GM18870 (cell line): ENCODE data around the gene MARCKS.

ENCODE experiments used
- ATAC-seq: cut with Tn5 transposase; IDR thresholded peaks from one replicate; pipeline ENCODE4 v1.9.1; 2021; ENCODE audit warnings: moderate library complexity; ENCODE audit not compliant: unreplicated experiment

Gene MARCKS

GRCh38 chr6:113848811-113849210, 8.3 kb upstream of the MARCKS start:
- no peak for ATAC-seq

DNA sequence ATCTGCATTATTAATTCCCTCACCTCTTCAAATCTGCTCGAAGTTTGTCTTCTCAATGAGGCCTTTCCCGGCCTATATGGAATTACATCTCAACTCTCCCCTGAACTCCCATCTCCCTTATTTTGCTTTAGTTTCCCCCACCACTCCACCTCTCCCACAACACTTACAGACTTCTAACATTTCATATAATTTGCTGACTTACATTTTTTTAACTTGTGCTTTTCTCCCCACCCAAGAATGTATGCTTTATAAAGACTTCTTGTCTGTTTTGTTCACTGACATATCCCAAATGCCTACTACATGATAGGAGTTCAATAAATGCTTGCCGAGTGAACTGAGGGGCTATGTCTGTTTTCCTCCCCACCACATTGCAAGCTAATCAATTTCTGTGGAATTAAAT, 3.9 kb upstream of the MARCKS start:
- no peak for ATAC-seq

DNA sequence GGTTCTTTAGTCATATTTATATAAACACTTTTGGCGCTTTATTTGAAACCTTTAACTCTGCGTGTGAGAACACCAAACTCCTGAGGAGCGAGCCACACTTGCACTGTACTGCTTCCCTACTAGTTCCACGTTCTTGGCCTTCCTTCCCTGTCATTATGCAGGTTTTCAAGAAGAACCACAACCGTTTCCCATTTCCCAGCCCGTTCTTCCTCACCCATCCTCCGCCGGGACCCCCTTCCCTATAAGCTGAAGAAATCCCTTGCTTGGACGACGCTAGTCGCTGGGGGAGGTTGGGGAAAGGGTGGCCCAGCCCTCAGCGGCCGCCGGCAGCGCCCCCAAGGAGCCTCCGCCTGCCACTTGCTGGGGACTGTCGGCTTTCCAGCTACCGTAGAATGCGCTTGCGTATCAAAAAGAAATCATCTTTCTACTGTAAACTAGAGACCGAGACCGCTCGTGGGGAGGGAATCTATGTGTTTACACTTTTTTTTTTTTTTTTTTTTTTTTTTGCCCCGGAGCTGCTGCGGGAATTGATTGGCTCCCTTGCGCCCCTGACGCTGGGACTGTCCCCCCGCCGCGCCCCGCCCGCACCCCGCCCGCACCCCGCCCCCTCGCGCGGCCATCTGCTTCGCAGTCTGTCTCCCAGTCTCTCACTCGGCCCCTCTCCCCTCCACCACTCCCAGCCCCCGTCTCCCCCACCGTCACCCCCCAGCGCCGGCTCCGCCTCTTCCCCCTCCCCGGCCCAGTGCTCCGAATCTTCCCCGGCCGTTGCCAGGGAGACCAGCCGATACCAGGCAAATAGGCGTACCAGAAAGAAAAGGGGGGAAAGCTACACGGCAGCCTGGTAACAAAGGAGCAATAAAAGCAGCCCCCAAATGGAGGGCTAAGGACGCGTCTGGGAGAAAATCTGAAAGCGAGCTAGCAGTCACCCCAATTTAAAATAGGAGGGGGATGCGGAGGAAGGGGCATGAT, 2.3 kb upstream of the MARCKS start:
- no peak for ATAC-seq

GRCh38 chr6:113855500-113856374, 1.4 kb upstream of the MARCKS start:
- no peak for ATAC-seq

- ATAC-seq = no peak
Measured at GRCh38 chr6:113856375-113856624, 845 bp upstream of the MARCKS start.

DNA sequence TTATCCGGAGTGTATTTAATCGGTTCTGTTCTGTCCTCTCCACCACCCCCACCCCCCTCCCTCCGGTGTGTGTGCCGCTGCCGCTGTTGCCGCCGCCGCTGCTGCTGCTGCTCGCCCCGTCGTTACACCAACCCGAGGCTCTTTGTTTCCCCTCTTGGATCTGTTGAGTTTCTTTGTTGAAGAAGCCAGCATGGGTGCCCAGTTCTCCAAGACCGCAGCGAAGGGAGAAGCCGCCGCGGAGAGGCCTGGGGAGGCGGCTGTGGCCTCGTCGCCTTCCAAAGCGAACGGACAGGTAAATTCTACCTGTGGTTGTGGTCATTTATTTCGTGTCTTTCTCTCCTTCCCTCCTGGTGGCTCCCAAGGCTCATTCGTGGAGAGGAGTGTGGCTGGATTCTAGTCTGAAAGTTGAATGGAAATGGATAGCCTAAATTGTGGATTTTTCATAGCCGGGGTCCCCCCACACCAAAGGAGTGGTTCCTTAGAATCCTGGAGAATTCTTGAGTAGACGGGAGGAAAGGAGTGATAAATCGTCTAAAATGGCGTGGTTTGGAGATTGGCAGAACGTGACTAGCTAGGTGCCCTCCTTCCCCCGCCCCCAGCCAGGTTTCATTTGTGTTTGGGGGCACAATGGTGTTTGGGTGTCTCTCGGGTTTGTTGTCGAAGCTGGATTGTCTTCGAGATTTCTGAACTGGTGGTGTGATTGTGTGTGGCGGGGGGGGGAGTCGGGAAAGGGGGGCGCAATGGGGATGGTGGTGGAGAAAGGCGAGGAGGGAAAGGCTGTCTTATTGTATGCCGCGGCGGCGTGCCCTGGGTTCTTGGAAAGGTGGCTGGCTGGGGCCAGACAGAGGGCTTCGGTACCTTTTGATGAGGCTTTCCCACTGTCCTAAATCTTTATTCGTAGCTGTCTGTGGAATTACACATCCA, 673 bp downstream of the MARCKS start:
- peak; percentile 0 for ATAC-seq

GRCh38 chr6:113858480-113859348, 1.6 kb downstream of the MARCKS start:
- ATAC-seq = peak; percentile 81

DNA sequence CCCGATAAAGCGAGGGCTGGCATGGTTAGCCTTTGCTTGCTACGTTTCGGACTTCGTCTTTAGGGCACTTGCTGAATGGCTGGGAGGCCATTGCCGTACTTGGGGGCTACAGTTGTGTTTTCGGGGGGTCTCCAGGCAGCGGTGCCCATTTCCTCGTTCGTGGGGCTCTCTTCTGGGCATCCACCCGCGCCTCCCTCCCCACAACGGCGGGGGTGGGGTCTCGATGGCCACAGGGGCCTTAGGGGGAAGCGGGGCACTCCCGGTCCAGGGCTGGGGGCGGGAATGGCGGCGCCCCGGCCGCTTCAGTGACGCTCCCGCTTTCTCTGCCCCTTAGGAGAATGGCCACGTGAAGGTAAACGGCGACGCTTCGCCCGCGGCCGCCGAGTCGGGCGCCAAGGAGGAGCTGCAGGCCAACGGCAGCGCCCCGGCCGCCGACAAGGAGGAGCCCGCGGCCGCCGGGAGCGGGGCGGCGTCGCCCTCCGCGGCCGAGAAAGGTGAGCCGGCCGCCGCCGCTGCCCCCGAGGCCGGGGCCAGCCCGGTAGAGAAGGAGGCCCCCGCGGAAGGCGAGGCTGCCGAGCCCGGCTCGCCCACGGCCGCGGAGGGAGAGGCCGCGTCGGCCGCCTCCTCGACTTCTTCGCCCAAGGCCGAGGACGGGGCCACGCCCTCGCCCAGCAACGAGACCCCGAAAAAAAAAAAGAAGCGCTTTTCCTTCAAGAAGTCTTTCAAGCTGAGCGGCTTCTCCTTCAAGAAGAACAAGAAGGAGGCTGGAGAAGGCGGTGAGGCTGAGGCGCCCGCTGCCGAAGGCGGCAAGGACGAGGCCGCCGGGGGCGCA, 2.4 kb downstream of the MARCKS start:
- peak; percentile 1 for ATAC-seq

GRCh38 chr6:113860181-113860955, 3.2 kb downstream of the MARCKS start:
- ATAC-seq = no peak

DNA sequence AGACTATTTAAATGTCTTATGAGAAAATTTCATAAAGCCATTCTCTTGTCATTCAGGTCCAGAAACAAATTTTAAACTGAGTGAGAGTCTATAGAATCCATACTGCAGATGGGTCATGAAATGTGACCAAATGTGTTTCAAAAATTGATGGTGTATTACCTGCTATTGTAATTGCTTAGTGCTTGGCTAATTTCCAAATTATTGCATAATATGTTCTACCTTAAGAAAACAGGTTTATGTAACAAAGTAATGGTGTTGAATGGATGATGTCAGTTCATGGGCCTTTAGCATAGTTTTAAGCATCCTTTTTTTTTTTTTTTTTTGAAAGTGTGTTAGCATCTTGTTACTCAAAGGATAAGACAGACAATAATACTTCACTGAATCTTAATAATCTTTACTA, 5.0 kb downstream of the MARCKS start:
- ATAC-seq = no peak

GRCh38 chr6:113870917-113871316, 13.8 kb downstream of the MARCKS start:
- no peak for ATAC-seq

DNA sequence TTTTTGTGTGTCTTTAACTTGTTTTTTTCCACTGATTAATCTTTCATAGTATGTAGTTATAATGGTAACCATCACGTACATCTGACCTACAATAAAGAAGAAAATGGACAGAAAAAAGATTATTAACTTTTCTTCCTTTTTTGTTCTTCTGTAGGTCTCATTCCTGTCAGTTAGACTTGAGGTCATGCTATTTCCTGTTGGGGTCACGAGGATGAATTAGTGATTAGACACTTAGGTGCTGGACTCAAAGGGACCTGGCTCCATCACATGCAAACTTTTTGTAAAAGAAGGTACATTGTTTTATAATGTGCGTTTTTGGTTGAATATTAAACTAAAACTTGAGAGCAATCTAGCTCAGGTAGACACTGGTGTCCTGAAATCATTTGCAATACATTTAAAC, 14.8 kb downstream of the MARCKS start:
- ATAC-seq = no peak

GRCh38 chr6:113873043-113873667, 16.0 kb downstream of the MARCKS start:
- ATAC-seq = peak; percentile 98

GRCh38 chr6:113875470-113875869, 18.3 kb downstream of the MARCKS start:
- no peak for ATAC-seq

DNA sequence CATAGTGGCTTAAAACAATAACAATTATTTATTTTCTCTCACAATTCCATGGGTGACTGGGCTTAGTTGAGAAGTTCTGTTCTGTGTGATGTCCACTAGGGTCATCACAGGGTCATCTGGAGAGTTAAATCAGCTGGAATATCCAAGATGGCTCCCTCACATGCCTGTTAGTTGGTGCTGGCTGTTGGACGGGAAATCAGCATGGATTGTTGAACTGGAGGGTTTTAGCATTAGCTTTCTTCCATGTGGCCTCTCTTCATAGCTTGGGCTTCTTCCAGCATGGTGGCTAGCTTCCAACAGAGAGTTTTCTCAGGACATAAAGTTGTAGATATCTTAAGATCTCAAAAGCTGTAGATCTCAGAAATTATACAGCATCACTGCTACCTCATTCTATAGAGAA, 19.6 kb downstream of the MARCKS start:
- no peak for ATAC-seq

DNA sequence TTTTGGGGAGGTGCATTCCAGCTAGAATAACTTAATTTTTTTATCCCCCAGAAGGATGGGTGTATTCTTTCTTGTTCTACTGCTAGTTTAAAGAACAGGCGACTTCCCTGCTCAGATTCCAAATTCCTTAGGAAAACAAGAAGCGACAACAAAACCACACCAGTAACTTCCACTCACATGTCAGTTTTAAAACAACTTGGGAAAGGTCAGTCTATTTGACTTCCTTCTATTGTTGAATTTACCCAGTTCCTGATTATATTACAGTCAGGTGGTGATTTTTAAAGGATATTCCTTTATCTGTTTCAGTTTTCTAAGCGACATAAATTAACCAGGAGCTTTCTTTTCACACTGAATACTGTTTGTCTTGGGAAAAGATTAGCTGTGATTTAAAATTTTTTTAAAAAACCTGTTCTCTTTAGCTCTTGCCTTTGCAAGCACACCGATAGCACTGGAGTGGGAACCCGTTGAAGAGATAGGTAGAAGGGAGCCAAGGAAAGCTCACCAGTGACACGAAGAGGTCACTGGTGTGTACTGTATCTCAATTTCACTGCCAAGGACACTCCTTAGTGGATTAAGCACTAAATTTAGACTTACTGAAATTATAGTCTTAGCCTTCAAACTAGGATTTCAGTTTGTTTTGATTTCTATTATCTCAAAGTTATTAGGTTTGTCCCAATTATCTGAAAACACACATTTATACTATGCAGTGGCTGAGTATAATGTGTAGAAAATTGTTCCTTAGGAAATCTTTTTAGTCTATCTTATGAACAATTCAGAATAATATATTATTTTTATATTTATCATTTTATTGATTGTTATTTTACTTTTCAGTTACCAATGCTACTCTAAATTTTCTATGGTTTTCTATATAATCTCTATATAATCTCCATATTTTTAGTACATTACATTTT, 22.3 kb downstream of the MARCKS start:
- peak; percentile 98 for ATAC-seq

DNA sequence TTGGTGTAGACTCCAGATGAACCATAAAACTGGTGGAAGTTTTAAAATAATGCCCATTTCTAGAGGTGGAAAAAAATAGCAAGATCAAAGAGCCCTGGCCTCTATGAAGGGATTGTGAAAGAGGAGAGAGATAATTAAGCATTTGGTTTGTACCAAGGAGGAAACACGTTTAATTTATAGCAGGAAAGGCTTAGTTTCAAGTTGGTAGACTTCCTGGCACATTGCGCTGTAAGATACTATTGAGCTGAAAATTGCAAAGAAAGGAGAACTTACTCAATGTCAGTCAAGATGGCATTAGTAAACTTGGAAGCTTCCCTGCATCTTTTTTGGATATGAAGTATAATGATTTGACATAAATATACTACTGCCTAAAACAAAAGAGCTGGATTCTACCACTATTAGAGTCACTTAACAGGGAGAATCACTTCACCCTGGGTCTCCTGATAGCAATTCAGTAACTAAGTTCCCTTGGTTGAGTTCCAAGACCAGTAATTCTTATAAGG, 24.4 kb downstream of the MARCKS start:
- ATAC-seq = no peak
